GM18951 (cell line): Measurements from ENCODE around the gene CBLN3.
A peak's percentile ranks its signal among the peaks of the same experiment; 100 is the strongest.

Source experiments
- POLR2A ChIP-seq: IDR thresholded peaks from 4 replicates; pipeline ENCODE4 v1.6.1; 2011; ENCODE audit warnings: mild to moderate bottlenecking; ENCODE audit not compliant: insufficient read length, insufficient read depth; ENCODE audit errors: extremely low read depth
- in situ Hi-C: fragments of 300-500 bp; cut with MboI; formaldehyde crosslinking; loops from one replicate; pipeline ENCODE4 v1.12.0; 2022; ENCODE audit warnings: low sequenced_read_pairs, mixed read lengths, inconsistent platforms; ENCODE audit not compliant: unreplicated experiment

Gene CBLN3

DNA sequence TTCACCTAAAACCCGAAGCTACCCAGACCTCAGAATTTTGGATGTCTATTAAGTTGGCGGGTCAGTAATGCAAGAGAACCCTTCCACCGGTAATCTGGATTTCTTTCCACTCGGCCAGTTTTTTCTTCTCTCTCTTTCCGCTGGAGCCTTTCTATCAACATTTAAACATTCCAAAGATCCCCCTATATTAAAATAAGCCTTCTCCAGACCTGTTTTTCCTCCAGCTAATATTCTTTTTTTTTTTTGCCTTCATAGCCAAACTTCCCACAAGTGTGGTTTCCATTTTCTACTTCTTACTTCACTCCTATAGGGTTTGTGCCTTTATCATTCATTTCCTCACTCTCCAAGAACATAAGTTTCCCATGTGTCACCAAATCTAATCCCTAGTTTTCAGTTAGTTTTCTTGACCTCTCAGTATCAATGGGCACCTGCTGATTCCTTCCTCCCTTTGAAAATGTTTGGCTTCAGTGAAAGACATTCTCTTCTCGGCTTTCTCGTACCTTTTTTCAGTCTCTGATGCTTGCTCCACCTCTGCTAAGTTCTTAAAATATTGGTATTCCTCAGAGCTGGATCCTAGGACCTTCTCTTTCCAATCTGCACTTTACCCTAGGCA is 13.7 kb upstream of the CBLN3 start:
- TF ChIP-seq POLR2A: no peak
- in situ Hi-C loops: no loop called here

GRCh38 chr14:24442240-24443052 is 13.0 kb upstream of the CBLN3 start, which contains the start of gene SDR39U1:
Gene SDR39U1, minus strand, starts transcription at chr14:24442776. Its CDS starts 7 bp downstream, at chr14:24442769.
- in situ Hi-C loops: no loop called here
- TF ChIP-seq POLR2A: peak; percentile 69

GRCh38 chr14:24441904-24442239 is 12.4 kb upstream of the CBLN3 start:
- TF ChIP-seq POLR2A: no peak
- in situ Hi-C loops: no loop called here

GRCh38 chr14:24441485-24441884 is 12.0 kb upstream of the CBLN3 start:
- in situ Hi-C loops: no loop called here
- no peak for TF ChIP-seq POLR2A

DNA sequence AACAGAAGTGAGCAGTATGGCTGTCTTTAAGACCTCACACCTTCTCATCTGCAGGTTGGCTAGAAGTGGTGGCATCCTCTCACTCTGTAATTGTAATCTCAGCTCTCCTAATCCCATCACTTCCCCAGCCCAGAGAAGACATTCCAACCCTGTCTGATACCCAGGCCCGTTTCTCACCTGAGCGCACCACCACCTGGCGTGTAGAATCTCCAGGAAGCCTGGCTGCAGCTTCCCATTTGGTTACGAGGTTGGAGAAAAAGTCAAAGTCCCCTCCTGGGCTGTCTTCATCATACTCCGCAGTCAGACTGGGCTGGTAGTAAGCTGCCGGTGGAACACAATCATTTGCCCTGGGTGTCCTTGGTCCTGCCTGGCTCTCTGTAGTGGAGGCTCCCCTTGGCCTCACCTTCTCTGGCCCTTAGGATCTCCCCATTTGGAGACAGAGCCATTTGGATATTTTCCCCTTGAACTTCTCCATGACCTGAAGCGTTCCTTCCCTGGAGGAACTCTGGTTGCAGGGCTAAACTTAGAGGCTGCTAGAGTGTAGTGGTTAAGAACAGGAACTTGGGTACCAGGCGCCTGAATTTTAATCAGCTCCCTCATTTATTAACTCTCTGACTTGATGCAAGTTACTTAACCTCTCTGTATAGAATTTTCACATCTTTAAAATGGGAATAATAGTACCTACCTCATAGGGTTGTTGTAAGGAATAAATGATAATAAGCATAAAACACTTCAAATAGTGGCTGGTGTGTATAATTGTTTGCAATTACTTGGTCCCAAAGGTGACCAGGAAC is 11.3 kb upstream of the CBLN3 start:
- in situ Hi-C loops: no loop called here

DNA sequence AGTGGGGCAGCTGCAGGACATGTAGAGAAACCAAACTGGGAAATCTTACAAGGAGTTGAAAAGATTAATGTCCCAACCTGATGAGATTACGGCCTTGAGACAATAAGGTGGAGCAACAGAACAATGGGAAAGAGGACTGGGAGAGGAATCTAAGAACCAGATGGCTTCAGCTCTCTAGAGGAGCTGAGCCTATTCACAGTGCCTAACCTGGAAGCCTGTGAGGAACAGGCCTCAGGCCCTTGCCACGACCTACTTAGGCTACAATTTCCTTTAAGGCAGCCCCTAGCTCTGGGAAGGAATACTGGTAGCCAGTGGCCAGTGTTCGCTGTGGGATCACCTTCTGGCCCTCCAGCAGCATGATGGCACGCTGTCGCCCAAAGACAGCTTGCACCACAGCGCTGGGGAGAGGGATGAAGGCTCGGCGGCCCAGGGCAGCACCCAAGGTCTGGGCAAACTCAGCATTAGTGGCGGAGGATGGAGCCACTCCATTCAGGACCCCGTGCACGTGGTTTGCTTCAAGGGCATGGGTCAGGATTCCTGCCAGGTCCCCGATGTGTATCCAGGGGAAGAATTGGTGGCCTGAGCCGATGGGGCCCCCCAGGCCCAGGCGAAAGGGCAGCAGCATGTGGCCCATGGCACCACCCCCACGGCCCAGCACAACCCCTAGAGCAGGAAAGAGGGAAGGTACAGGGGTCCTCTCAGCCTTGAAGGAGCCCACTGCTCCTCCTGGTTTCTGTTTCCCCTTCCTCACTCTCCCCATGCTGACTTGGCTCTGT is 10.6 kb upstream of the CBLN3 start:
- in situ Hi-C loops: loop anchor here (10.0 kb wide), 1 partner anchor 105 kb away; the partner anchor contains the start of genes ADCY4 and RIPK3
- no peak for TF ChIP-seq POLR2A

More for the DNA sequence above, 11.3 kb upstream of the CBLN3 start:
- TF ChIP-seq POLR2A: no peak

- TF ChIP-seq POLR2A: no peak
- in situ Hi-C loops: loop anchor here (10.0 kb wide), 1 partner anchor 104 kb away; the partner anchor contains the start of genes ADCY4 and RIPK3
Measured at GRCh38 chr14:24439257-24439656, 9.8 kb upstream of the CBLN3 start.

- in situ Hi-C loops: loop anchor here (10.0 kb wide), 1 partner anchor 104 kb away; the partner anchor contains the start of genes ADCY4 and RIPK3
- no peak for TF ChIP-seq POLR2A
Measured at GRCh38 chr14:24438223-24439097, 9.0 kb upstream of the CBLN3 start.

DNA sequence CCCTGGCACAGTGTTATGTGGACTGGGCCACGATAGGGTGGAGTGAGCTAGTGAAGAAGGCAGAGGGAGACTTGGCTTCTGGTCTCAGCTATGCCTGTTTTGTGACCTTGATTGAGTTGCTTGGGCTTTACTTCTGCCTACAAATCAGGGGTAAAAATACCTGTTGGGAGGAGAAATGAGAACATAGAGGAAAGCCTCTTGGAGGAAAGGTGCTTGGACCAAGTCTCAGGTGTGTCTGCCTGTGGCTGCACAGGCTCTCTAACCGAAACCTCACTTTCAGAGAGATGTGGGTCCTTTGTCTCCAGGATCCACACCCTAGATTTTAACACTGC is 8.2 kb upstream of the CBLN3 start:
- in situ Hi-C loops: loop anchor here (10.0 kb wide), 1 partner anchor 103 kb away; the partner anchor contains the start of genes ADCY4 and RIPK3
- TF ChIP-seq POLR2A: no peak

- TF ChIP-seq POLR2A: peak; percentile 1
- in situ Hi-C loops: loop anchor here (10.0 kb wide), 1 partner anchor 102 kb away; the partner anchor contains the start of genes ADCY4 and RIPK3
Measured at GRCh38 chr14:24437020-24437735, 7.7 kb upstream of the CBLN3 start.

DNA sequence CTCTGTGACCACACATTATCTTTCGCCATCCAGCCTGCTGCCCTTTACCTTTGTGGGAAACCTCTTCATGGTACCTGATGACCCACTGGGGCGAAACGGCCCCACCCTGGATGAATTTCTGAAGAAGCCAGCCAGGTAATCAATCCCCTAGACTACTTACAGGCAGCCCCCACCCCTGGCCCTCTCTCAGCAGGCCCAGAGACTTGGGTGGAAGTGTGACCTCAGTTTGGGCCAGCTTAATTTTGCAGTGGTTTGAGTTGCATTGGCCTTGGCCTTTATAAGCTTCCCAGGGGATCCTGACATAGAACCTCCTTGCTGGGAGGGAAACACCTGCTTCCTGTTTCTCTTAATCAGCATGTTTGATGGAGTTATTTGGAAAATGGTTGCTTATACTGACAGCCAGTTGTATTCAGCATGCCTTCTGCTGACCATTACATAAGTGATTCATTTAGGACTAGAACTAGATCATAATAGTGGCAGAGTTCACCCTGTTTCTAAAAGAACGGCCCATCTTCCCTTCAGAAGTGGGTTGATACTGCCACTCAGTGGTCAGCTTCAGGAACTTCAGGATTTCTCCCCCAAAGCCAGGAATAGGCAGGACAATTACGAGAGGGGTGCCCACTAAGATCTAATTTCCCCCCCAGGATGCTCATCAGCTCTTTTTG is 7.0 kb upstream of the CBLN3 start:
- no peak for TF ChIP-seq POLR2A
- in situ Hi-C loops: loop anchor here (10.0 kb wide), 1 partner anchor 102 kb away; the partner anchor contains the start of genes ADCY4 and RIPK3

DNA sequence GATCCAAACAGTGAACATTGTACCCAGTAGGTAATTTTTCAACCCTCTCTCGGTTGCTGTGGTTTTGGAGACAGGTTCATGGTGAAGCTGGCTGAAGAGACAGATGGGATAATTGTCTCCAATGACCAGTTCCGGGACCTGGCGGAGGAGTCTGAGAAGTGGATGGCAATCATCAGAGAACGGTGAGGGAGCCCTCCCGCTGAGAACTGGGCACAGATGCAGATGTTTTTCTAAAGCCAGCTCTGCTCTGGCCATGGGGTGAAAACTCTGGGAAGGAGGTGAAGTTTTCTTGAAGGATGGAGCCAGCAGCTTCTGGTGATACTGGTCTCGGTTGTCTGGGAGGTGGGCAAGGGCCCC is 6.5 kb upstream of the CBLN3 start:
- in situ Hi-C loops: loop anchor here (10.0 kb wide), 1 partner anchor 101 kb away; the partner anchor contains the start of genes ADCY4 and RIPK3
- no peak for TF ChIP-seq POLR2A
